ENCODE measurements around the gene DEAF1. TPM values are rescaled to one million over a fixed set of nuclear protein-coding genes. Genes with fewer than 3 reads are reported as not detected.

DEAF1 gene
- total RNA-seq, 4 donors from 2014 or later: 37.0 to 60.6 (median 43.7) TPM

DNA sequence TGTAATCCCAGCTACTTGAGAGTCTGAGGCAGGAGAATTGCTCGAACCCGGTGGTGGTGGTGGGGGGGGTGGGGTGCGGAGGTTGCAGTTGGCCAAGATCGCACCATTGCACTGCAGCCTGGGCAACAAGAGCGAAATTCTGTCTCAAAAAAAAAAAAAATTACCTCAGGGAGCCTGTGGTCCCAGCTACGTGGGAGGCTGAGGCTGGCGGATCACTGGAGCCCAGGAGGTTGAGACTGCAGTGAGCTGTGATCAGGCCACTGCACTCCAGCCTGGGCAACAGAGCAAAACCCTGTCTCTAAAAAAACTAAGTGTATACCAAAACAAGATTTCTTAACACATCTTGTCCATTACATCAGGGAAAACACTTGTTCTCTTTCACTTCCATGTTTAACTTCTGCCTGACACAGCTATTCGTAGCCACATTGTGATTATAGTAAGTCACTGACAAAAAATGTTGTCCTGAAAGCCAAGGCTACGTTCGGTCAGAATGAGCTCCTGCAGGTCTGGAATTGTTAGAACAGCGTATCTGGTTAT is 2.0 kb upstream of the DEAF1 start:
- TF ChIP-seq POLR2AphosphoS5 (IDR thresholded peaks at IDR 0.05) (peak in 1 of 3 donors; percentile 36), EP300 (IDR thresholded peaks at IDR 0.05) (no peak)
- TF ChIP-seq, protein P1, sequence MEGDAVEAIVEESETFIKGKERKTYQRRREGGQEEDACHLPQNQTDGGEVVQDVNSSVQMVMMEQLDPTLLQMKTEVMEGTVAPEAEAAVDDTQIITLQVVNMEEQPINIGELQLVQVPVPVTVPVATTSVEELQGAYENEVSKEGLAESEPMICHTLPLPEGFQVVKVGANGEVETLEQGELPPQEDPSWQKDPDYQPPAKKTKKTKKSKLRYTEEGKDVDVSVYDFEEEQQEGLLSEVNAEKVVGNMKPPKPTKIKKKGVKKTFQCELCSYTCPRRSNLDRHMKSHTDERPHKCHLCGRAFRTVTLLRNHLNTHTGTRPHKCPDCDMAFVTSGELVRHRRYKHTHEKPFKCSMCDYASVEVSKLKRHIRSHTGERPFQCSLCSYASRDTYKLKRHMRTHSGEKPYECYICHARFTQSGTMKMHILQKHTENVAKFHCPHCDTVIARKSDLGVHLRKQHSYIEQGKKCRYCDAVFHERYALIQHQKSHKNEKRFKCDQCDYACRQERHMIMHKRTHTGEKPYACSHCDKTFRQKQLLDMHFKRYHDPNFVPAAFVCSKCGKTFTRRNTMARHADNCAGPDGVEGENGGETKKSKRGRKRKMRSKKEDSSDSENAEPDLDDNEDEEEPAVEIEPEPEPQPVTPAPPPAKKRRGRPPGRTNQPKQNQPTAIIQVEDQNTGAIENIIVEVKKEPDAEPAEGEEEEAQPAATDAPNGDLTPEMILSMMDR (IDR thresholded peaks at IDR 0.05): no peak
- DNase-seq (ENCODE audit: low spot score in 2 of 2): peak in 1 of 2 donors; percentile 70
- Histone ChIP-seq H3K4me3 (peak overlapping the region; percentile 89), H3K36me3 (peaks cover 13% of the 10 kb centered on the region), H3K27ac (peak overlapping the region; percentile 99), H3K9me3 (no peaks in the 10 kb centered on the region), H3K27me3 (no peaks in the 10 kb centered on the region), H3K4me1 (peaks cover 64% of the 10 kb centered on the region)
- 32% methylated on average over 11 of the region's 11 CpGs for WGBS

DNA sequence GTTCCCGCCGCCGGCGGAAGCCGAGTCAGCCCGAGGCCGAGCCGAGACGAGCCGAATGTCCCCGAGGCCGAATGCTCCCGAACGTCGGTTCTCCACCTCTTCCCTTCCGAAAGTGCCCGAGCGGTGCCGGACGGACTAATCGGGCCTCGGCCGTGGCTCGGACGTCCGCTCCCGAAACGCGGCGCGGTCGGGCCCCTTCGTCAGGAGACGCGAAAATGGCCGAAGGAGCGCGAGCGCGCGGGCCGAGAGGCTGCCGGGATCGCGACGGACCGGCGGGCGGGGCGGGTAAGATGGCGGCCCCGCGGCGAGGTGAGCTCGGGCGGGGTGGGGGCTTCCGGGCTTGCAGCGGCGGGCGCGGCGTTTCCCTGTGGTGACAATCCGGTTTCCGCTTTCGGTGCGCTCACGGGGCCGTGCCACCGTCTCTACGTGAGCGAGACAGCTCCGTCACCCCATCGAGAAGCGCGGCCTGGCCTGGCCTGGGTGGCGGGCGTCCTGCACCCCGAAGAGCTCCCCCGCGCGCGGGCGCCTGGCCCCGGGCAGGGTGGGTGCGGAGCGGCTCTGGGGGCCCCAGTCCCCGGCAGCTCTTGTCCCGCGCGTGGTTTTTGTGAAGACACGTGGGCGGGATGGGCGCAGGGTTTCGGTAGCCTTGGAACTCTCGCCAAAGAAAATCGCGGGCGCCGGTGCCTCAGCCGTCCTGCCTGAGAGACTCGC is 671 bp upstream of the DEAF1 start, which contains the start of gene TMEM80:
Gene TMEM80 (plus strand): TSS at position 279 of the 711 bp plus-strand sequence. CDS start 12 bp downstream, at position 291.
- DNase-seq (ENCODE audit: low spot score in 2 of 2): peak; percentile 99 to 100
- Histone ChIP-seq H3K9me3 (no peaks in the 10 kb centered on the region), H3K4me1 (peaks cover 67% of the 10 kb centered on the region), H3K27me3 (no peaks in the 10 kb centered on the region), H3K4me3 (peak within 1 kb of the TSS; percentile 89), H3K36me3 (peaks cover 10% of the 10 kb centered on the region), H3K27ac (peak within 1 kb of the TSS; percentile 99)
- WGBS: 2% methylated on average over 16 of the region's 101 CpGs
- TF ChIP-seq POLR2A (IDR thresholded peaks at IDR 0.05): peak in 1 of 2 donors; percentile 62
- peak in 1 of 3 donors; percentile 2 for TF ChIP-seq POLR2AphosphoS5 (IDR thresholded peaks at IDR 0.05)
- TF ChIP-seq, protein P1 (IDR thresholded peaks at IDR 0.05): no peak
- no peak for TF ChIP-seq EP300 (IDR thresholded peaks at IDR 0.05)

DNA sequence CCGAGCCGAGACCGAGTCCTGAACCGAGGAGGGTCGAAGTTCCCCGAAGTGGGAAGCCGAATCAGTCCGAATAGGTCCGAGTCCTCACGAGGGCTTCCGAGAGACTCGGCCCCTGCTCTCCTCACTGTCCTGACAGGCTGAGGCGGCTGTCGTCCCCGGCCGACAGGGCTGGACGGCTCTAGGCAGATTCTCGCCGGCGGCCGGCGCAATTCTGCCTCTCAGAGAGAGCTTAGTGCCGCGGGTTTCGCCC is 191 bp upstream of the DEAF1 start:
- Histone ChIP-seq H3K4me1 (peaks cover 67% of the 10 kb centered on the region), H3K36me3 (peaks cover 5% of the 10 kb centered on the region), H3K27ac (peak overlapping the region; percentile 99), H3K27me3 (no peaks in the 10 kb centered on the region), H3K4me3 (peak overlapping the region; percentile 89), H3K9me3 (no peaks in the 10 kb centered on the region)
- 0% methylated on average over 4 of the region's 25 CpGs for WGBS
- no peak for TF ChIP-seq POLR2A (IDR thresholded peaks at IDR 0.05)
- peak in 1 of 3 donors; percentile 6 for TF ChIP-seq POLR2AphosphoS5 (IDR thresholded peaks at IDR 0.05)
- no peak for DNase-seq (ENCODE audit: low spot score in 2 of 2)

DNA sequence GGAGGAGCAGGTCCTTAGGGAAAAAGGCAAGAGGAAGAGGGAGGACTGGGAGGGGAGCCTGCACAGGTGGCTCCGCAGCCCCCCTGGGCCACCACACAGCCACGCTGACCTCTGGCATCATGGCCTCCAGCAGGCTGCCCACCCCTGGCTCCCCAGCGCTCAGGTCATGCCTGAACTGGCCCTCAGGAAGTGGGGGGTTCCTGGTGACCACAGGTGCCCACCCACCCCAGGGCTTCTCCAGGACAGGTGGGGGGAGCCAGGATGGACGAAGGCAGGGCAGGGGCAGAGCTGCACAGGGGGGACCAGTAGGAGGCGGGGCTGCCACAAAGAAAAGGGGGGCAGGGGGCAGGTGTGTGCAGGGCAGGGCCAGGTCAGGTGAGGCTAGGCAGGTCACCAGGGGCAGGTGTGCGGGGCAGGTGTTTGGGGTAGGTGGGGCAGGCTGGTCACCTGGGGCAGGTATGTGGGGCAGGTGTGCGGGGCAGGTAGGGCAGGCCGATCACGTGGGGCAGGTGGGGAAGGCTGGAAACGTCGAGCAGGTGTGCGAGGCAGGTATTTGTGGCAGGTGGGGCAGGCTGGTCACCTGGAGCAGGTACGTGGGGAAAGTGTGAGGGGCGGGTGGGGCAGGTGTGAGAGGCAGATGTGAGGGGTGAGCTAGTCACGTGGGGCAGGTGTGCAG is 997 bp downstream of the DEAF1 start:
- peaks cover 7% of the 10 kb centered on the region for H3K36me3 ChIP-seq
- TF ChIP-seq EP300 (IDR thresholded peaks at IDR 0.05) (no peak), POLR2A (IDR thresholded peaks at IDR 0.05) (no peak), POLR2AphosphoS5 (IDR thresholded peaks at IDR 0.05) (no peak)
- TF ChIP-seq, protein P1 (IDR thresholded peaks at IDR 0.05): no peak
- H3K27me3 ChIP-seq: no peaks in the 10 kb centered on the region
- H3K27ac ChIP-seq: peak overlapping the region; percentile 99
- H3K9me3 ChIP-seq: no peaks in the 10 kb centered on the region
- 50% methylated on average over 15 of the region's 15 CpGs for WGBS
- peak in 1 of 2 donors; percentile 80 for DNase-seq (ENCODE audit: low spot score in 2 of 2)
- H3K4me1 ChIP-seq: peaks cover 63% of the 10 kb centered on the region
- peak overlapping the region; percentile 89 for H3K4me3 ChIP-seq

DNA sequence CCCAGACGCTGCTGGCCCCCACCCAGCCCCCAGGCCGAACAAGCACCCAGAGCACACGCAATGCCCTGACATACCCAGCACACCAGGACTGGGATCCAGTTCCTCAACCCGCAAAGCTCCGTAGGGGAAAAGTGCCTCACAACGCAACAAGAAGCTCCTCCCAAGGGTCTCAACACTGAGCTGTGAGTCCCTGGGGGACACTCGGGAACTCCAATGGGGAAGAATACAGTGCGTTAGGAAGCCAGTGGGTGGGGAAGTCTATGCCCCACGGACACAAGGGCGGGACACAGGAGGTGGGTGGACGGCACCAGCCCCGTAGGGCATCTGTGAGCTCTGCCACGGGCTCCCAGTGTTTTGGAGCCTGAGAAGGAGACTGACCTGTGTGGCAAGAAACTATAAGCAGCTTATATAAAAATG is 1.6 kb downstream of the DEAF1 start:
- peak in 1 of 2 donors; percentile 66 for DNase-seq (ENCODE audit: low spot score in 2 of 2)
- Histone ChIP-seq H3K27me3 (no peaks in the 10 kb centered on the region), H3K36me3 (peaks cover 12% of the 10 kb centered on the region), H3K9me3 (no peaks in the 10 kb centered on the region), H3K4me1 (peaks cover 57% of the 10 kb centered on the region), H3K27ac (peak overlapping the region; percentile 67), H3K4me3 (peak overlapping the region; percentile 89)
- TF ChIP-seq POLR2AphosphoS5 (IDR thresholded peaks at IDR 0.05) (no peak), EP300 (IDR thresholded peaks at IDR 0.05) (no peak), POLR2A (IDR thresholded peaks at IDR 0.05) (no peak)
- TF ChIP-seq, protein P1 (IDR thresholded peaks at IDR 0.05): no peak
- WGBS: 13% methylated on average over 13 of the region's 13 CpGs

Data from suprapubic skin (tissue), 4 donors.